GM19452 (cell line): Measurements from ENCODE around the gene TTC39C.

Experiments used
- ATAC-seq: cut with Tn5 transposase; IDR thresholded peaks from one replicate; pipeline ENCODE4 v1.9.1; 2021; ENCODE audit not compliant: unreplicated experiment

TTC39C gene

DNA sequence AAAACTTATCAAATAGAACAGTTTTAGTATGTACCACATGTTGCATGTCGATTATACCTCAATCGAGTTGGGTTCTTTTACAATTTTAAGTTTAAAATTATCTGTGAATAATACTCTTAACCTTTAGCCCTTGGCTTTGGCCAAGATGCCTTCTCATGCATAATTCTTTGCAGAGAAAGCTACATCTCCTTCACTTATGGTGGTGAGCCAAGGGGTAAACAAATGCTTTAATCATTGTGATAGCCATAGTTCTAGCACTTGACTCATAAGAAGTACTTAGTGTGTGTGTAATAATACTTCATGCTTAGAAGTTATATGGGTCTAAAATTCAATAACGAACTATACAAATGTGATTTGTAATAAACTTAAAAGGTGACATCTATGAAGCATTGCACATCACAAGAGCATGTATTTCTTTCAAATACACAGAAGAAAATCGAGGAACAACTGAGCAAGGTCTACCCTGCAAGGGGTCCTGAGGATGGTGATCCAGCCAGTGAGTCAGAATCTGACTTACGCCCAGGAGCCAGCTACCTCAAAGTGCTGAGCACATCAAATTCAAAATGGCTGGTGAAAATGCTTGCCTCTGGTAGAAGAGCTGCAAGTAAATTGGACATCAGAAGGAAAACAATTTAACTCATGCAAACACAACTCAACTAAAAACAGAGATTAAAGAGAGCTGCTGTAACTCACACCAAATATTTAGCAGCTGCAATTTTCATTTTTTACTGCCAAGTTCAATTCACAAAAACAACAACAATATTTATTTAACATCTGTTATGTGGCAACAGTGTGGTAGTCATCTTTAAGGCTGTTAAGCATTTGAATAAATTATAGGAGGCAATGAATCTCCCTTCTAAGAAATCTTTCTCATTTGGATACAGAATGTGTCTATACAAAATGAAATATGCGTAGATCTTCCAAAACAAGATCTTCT lies 23.8 kb upstream of the TTC39C start:
- ATAC-seq: no peak

DNA sequence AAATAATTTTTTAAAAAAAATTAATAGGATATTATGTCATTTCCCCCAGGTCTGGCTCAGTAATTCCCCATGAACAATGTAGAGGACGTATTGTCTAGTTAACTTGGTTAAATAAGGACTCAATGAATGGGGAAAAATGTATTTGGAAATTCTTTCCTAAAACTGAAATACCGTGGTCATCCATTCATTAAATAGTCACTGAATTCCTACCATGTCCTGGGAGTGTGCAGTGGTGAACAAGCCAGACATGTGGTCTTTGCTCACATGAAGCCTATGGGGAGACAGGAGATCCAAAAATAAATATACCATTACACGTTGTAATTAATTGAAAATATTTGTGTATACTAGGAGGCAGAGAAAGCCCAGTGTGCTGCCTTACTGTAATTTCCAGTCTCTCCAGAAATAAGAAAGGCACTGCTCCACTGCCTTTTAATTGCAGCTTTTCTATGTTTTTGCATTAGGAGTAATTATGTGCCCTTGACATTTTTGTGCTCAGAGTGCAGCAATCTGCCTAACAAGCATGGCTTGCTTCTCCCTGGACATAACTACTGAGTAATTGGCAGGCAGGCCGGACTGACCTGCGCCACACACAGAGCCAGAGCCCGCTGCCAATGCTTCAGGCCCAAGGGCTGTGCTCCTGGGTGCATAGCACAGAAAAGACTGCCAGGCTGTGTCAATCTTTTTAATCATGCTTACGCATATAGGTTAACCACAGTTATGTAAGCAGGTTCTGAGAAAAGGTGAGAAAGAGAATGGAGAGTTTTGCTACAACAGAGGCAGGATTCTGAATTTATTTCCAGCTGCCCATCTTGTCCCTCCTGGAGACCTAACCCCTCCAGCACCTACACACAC lies 22.2 kb upstream of the TTC39C start:
- peak; percentile 48 for ATAC-seq

DNA sequence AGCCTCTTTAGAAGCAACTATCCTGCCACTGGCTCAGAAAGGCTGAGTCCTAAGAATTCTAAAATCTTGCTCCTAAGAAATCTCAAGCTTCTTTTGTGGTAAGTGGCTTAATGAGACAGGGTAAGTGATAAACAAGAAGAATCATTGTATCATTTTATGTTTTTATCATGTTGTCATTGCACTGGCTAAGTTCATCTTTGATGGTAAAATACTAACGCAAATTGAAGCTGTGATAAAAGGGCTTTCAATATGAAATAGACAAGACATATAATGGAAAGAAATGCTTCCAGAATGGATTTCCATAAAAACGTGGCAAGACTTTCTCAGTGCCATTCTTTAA lies 21.6 kb upstream of the TTC39C start:
- no peak for ATAC-seq

DNA sequence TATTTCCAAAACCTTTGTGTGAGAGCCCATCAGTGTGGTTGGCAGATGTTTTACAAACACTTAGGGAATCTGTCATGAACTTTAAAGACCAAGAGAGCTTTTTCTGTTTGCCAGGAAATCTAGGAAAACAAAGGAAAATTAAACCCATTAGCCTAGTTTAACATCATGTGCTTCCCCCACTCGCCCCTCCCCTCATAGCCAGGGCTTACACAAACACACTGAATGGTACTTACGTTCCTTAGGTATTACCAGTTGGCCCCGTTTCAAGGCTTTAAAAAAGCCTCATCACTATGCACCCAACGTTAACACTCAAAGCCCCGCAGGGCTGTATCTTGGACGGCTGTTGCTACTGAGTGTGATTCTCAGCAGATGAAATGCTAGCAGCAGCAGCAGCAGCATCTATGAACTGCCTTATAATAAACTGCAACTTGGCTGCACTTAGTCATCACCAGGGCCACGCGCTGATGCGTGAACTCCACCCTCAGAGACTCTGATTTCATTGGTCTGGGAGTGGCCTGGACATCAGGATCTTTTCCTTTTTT lies 20.1 kb upstream of the TTC39C start:
- no peak for ATAC-seq

DNA sequence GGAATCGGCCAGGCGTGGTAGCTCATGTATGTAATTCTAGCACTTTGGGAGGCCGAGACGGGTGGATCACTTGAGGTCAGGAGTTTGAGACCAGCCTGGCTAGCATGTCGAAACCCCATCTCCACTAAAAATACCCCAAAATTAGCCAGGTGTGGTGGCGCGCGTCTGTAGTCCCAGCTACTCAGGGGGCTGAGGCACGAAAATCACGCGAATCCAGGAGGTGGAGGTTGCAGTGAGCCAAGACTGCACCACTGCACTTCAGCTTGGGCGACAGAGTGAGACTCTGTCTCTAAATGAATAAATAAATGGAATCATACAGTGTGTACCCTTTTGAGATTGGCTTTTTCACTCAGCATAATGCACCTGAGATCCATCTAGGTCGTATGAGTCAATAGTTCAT lies 19.4 kb upstream of the TTC39C start:
- no peak for ATAC-seq

DNA sequence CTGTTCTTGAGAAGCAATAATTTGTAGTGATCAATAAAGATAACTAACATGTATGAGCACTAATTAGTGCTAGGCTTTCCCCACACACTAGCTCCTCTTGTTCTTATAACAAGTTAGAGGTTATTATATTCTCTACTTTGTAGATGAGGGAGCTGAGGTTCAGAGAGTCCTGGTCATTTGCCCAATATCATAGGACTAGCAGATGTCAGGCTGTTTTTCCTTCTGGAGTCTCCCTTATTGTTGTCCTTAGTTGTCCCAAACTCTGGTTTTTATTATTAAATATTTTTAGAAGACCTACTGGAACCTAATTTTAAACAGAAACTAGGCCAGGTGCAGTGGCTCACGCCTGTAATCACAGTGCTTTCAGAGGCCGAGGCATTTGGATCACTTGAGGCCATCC lies 16.5 kb upstream of the TTC39C start:
- no peak for ATAC-seq

DNA sequence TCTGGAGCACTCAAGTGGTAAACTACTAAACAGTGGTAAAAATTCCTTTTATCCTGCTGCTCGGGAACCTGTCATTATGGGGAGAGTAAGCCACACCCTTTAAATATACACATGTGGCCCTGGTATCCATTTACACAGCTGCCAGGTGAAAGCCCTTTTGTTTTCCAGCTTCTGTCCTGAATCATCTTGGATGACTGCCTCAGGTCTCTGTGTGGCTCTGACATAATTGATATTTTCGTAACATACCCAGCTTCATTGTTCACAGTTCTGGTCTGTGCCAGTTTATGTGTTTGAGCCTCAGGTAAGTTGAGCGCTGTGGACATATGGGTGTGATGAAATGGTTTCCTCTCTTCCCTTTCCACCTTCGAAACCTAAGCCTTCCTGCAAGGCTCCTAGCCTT lies 15.7 kb upstream of the TTC39C start:
- ATAC-seq: no peak

DNA sequence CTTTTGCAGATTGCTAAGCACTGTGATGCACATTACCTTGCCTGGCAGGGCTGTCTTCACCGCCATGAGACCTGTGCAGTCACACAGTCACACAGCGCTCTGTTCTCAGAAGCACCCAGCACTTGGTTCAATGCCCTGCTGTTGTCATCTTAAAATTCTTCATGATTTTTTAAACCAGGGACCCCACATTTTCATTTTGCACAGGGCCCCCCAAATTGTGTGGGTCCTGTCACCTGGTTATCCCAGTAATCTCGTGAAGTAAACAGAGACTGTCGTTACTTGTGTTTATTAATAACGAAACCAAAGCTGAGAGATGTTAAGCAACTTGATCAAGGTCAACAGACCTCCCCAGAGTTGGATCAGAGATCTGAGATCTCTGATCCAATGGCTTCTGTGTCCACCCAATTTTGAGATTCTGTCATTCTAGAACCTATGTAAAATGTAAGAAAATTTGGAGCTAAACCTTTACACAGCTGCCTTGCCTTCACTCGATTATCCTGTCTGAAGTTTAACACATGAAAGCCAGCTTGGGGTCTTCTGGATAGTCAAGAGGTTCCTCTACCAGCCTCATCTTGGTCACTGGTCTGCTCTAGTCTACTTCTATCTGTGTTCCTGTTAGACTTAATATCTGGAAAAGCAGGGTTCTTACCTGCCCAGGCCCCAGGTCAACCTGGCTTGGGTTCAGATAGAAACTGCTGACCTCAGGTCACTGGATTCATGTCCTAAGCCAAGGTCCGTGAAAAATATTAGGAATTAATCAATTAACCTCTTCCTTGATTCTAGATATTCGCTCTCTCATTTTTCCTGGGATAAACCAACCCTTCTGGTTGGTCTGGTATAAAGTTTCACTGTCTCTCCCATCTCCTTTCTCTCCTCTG lies 13.7 kb upstream of the TTC39C start:
- ATAC-seq: no peak

DNA sequence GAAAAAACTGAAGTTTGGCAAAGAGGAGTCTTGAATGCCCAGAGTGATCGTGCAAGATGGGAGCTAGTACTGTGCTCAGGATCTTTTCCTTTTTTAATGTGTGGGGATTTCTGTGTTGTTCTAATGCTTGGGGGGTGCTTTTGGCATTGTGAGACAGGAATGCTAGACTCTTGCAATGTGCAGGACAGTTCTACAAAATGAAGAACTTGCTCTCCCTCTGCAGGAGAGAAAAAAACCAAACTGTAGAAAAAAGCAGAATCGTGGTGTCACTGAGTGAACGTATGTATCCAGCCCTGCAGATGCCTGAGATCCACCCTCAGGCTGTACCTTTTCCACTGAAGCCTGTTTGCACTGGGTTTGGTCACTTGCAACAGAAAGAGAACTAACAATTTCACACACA lies 12.1 kb upstream of the TTC39C start:
- ATAC-seq: no peak

DNA sequence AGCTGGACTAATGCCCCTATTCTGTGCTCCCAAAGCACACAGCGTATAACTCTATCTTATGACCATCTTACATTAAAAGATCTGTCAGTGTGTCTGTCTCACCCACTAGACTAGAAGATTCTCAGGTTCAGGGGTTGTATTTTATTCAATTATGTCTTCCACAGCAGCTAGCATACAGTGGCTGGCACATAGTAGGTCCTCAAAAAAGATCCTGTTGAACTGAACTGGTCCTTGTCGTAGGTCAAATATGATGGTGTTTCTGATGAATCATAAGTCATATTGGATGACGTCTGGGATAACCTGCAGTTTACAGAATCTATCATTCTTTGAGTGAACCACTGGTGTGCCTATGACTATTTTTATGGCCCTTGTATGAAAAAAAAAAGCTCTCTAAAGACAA lies 11.3 kb upstream of the TTC39C start:
- ATAC-seq: no peak

DNA sequence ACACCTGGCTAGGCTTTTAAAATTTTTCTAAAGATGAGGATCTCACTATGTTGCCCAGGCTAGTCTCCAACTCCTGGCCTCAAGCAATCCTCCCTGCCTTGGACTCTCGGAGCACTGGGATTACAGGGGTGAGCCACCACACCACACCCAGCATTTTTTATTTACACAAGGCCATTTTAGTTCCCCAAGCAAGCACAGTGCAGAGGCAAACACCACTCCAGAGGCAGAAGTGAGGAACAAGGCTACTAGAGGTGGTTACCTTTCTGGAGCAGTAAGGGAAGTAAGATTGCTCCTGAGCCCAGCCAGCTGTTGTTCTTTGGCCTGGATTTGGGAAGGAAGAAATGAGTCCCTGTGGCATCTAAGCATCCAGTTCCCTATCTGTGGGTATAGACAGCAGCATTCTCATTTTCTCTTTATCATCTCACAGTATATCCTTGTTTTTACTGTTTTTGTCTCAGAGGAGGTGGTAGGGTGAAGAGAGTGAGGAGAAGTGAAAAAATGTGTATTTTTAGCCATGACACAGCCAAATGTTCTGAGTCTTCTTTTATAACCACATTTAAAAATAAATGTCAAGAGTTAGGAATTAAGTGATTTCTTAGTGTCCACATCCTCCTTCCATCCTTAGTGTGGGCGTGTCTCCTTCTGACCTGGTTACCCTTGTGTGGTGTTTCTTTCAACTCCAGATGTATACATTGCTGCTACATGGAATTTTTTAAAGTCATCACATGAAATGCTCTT lies 10.5 kb upstream of the TTC39C start:
- ATAC-seq: no peak

DNA sequence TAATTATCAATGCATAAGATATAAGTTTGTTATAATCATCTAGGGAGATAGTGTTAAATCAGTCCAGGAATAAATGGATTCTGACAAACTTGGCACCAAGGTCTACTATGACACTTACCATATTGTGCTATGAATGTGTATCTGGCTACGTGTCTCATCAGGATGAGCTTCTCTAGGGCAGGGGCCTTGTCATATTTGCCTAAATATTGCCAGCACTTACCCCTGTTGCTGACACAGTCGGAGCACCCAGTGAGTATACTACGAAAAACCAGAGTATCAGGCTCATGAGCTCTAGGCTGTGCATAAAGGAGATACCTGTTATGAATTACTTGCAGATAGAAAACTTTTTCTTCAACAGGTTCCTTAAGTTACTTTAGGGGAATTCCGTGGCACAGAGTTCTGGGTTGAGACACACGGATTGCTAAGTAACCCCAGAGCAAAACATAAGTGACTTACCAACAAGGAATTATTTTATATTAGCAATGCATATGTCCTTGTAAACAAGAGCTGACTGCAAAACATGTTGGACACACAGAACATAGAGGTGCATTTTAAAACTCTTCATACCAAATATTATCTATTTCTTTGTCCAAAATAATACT lies 7.7 kb upstream of the TTC39C start:
- no peak for ATAC-seq

DNA sequence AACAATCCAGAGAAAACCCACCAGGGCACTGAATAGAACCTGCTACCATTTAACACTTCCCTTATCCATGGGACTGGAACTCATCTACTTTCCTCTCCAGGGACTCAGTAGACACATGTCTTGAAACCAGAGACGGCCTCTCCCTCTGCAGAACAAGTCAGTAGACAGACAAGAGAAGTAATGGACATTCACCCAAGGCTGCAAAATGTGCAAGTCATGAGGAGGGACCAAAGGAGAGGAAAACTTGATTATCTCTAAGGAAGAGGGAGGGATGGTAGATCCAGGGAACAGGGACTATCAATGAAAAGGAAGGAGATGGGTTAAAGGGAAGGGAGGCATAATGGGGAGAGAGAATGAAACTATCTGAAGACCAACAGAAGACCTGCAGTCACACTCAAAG lies 5.3 kb upstream of the TTC39C start:
- ATAC-seq: no peak

DNA sequence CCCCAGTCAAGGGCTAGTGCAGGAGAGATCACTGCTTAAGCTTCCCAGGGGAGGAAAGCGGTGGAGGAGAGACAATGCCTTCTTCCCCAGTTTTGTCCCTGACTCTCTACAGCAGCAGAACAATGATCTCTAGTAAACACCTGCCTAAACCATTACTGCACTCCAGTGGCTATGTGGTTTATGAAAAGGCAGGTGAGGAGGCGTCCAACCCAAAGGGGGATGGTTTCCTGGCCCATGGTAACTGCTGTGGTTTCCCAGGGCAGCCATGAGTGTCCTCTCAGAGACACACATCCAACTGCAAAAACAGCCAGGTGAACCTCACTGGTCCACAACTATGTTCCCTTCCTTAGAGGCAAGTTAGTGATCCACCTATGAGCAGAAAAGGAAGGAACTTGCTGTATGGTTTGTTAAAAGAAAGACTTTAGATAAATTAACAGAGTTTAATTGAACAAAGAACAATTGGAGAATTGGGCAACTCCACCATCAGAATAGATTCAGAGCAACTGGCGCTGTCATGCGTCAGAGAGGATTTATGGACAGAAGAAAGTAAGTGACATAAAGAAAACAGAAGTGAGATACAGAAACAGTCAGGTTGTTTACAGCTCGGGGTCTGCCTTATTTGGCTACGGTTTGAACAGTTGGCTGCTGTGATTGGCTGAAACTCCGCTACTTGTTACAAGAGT lies 4.8 kb upstream of the TTC39C start:
- peak; percentile 57 for ATAC-seq

DNA sequence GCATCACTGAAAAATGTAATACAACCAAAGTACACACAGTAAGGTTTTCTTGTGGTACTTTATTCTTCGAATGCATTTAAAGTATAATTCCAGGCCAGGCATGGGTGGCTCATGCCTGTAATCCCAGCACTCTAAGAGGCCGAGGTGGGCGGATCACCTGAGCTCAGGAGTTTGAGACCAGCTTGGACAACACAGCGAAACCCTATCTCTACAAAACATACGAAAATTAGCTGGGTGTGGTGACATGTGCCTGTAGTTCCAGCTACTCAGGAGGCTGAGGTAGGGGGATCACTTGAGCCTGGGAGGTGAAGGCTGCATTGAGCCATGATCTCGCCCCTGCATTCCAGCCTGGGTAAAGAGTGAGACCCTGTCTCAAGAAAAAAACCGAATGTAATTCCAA lies 3.9 kb upstream of the TTC39C start:
- ATAC-seq: no peak

DNA sequence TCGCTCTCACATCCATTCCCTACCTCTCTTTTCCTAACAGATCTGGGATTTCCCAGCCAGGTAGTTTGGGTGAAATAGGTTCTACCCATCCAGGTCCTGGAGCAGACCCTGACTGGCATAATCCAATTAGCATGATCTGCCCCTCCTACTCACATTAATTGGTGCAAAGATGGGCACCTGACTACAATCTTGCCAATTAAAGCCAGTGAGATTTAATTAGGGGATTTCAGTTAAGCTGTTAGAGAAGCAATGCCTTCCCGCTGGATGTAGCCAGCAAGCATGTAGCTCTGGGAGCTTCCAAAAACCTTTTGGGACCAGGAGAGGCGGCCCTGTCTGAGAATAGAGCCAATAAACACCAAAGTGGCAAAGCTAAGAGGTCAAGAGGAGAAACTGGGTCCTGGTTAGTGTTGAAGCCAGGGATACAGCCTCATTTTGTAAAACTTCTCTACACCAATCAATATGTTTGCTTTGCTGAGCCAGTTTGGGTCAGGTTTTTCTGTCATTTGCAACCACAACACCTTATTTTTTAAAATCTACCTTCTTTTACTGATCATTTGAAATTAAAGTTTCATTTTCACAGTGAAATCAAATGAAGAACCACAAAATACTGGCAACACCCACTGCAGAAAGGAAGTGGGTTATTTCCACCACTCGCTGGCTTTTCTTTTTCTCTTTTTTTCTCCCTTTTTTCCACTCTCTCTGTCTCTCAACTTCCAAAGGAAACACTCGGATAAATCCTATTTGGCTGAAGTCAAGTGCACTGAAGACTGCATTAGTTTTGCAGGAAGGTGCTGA lies 3.2 kb upstream of the TTC39C start:
- ATAC-seq: no peak

DNA sequence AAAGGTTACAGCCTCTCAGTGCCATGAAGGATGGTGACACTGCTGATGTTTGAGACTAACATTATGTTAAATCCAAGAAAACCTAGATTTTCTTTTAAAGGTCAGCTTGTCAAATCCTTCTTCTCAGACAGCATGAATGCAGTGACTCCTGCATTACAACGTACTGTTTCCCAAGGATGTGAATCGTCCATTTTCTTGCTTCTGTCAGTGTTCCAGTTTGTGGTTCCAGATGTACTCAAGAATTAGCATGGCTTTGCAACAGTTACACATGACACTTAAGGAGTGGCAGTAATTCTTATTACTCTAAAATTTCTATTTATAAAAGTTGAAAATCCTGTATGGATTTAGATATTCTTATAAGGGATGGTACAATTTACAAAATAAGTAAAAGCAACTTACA lies 1.5 kb upstream of the TTC39C start:
- ATAC-seq: no peak

DNA sequence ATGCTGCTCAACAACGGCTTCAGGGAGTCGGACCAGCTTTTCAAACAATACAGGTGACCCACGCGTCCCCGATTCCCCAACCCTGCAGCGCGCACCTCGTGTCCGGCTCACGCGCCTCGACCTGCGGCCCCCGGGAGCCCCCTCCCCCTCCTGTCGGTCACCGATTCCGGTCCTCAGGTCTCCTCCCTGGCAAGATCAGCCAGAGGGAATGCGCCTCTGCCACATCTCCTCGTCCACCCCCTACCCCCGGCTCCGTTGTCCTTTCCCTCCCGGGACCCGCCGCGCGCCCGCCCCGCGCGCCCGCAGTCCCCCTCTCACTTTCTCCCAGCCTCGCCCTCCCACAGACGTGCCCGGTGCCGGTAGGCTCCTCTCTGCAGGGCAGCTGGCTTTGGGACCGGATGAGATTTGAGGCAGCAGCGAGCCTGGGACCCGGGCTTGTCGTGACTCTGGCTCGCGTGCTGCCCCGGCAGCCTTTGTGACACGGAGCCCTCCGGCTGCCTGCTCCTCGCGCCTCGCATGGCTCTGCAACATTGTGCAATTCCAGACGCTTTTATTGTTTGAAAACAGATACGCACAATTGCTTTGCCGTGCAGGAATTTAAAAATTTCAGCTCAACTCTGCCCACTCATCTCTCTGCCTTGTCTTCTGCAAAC lies 558 bp downstream of the TTC39C start:
- no peak for ATAC-seq
